Measurements from ENCODE around the gene RNF103. TPM values are rescaled to one million over a fixed set of nuclear protein-coding genes. Genes with fewer than 3 reads are reported as not detected.

The RNF103 gene
- total and polyA plus RNA-seq, 2 of the 8 experiments (the other 6 are each of a cell fraction or from before 2014, with no cell fraction given), result 3.3 to 7.4 TPM

DNA sequence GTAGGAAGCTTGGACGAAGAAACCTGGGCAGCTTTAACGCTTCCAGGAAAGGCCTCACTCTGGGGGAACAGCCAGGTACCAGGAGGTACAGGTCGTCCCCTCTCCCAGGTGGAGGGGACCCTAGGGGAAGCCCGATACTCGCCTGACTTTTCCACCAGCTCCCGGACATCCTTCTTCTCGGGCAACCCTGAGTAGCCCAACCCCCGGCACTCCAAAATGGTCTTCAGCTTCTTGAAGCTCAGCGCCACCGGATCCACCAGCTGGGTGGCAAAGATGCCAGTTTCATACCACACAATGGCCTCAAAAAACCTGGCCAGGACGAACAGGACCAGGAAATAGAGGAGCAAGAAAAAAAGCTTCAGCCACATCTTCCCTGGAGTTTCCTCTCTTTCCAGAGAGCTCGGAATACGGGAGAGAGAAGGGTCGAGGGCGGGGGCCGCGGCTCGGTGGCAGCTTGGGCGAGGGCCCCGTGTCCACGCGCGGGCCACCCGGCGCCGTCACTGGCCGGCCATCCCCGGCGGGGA, 1.1 kb downstream of the RNF103 start (continued):
- TF ChIP-seq ASH2L (IDR thresholded peaks at IDR 0.05; ENCODE audit: low read length), result no peak
- TF ChIP-seq, protein P1, sequence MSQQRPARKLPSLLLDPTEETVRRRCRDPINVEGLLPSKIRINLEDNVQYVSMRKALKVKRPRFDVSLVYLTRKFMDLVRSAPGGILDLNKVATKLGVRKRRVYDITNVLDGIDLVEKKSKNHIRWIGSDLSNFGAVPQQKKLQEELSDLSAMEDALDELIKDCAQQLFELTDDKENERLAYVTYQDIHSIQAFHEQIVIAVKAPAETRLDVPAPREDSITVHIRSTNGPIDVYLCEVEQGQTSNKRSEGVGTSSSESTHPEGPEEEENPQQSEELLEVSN (IDR thresholded peaks at IDR 0.05), result no peak
- TF ChIP-seq GABPA (IDR thresholded peaks at IDR 0.05; ENCODE audit: borderline replicate concordance, insufficient read depth, low read length), result no peak
- TF ChIP-seq RXRA (IDR thresholded peaks at IDR 0.05; ENCODE audit: insufficient read depth, low read depth, low read length), result no peak
- TF ChIP-seq JUN (IDR thresholded peaks at IDR 0.05; ENCODE audit: low read depth, low read length), result no peak
- no peak for TF ChIP-seq BACH1 (IDR thresholded peaks at IDR 0.05; ENCODE audit: low read length)
- TF ChIP-seq SP2 (IDR thresholded peaks at IDR 0.05; ENCODE audit: low read length), result no peak
- TF ChIP-seq KDM5A (IDR thresholded peaks at IDR 0.05; ENCODE audit: low read length), result no peak
- TF ChIP-seq EZH2 (IDR thresholded peaks at IDR 0.05; ENCODE audit: low read depth, low read length, severe bottlenecking), result no peak
- TF ChIP-seq, protein P2, sequence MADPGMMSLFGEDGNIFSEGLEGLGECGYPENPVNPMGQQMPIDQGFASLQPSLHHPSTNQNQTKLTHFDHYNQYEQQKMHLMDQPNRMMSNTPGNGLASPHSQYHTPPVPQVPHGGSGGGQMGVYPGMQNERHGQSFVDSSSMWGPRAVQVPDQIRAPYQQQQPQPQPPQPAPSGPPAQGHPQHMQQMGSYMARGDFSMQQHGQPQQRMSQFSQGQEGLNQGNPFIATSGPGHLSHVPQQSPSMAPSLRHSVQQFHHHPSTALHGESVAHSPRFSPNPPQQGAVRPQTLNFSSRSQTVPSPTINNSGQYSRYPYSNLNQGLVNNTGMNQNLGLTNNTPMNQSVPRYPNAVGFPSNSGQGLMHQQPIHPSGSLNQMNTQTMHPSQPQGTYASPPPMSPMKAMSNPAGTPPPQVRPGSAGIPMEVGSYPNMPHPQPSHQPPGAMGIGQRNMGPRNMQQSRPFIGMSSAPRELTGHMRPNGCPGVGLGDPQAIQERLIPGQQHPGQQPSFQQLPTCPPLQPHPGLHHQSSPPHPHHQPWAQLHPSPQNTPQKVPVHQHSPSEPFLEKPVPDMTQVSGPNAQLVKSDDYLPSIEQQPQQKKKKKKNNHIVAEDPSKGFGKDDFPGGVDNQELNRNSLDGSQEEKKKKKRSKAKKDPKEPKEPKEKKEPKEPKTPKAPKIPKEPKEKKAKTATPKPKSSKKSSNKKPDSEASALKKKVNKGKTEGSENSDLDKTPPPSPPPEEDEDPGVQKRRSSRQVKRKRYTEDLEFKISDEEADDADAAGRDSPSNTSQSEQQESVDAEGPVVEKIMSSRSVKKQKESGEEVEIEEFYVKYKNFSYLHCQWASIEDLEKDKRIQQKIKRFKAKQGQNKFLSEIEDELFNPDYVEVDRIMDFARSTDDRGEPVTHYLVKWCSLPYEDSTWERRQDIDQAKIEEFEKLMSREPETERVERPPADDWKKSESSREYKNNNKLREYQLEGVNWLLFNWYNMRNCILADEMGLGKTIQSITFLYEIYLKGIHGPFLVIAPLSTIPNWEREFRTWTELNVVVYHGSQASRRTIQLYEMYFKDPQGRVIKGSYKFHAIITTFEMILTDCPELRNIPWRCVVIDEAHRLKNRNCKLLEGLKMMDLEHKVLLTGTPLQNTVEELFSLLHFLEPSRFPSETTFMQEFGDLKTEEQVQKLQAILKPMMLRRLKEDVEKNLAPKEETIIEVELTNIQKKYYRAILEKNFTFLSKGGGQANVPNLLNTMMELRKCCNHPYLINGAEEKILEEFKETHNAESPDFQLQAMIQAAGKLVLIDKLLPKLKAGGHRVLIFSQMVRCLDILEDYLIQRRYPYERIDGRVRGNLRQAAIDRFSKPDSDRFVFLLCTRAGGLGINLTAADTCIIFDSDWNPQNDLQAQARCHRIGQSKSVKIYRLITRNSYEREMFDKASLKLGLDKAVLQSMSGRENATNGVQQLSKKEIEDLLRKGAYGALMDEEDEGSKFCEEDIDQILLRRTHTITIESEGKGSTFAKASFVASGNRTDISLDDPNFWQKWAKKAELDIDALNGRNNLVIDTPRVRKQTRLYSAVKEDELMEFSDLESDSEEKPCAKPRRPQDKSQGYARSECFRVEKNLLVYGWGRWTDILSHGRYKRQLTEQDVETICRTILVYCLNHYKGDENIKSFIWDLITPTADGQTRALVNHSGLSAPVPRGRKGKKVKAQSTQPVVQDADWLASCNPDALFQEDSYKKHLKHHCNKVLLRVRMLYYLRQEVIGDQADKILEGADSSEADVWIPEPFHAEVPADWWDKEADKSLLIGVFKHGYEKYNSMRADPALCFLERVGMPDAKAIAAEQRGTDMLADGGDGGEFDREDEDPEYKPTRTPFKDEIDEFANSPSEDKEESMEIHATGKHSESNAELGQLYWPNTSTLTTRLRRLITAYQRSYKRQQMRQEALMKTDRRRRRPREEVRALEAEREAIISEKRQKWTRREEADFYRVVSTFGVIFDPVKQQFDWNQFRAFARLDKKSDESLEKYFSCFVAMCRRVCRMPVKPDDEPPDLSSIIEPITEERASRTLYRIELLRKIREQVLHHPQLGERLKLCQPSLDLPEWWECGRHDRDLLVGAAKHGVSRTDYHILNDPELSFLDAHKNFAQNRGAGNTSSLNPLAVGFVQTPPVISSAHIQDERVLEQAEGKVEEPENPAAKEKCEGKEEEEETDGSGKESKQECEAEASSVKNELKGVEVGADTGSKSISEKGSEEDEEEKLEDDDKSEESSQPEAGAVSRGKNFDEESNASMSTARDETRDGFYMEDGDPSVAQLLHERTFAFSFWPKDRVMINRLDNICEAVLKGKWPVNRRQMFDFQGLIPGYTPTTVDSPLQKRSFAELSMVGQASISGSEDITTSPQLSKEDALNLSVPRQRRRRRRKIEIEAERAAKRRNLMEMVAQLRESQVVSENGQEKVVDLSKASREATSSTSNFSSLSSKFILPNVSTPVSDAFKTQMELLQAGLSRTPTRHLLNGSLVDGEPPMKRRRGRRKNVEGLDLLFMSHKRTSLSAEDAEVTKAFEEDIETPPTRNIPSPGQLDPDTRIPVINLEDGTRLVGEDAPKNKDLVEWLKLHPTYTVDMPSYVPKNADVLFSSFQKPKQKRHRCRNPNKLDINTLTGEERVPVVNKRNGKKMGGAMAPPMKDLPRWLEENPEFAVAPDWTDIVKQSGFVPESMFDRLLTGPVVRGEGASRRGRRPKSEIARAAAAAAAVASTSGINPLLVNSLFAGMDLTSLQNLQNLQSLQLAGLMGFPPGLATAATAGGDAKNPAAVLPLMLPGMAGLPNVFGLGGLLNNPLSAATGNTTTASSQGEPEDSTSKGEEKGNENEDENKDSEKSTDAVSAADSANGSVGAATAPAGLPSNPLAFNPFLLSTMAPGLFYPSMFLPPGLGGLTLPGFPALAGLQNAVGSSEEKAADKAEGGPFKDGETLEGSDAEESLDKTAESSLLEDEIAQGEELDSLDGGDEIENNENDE (IDR thresholded peaks at IDR 0.05; ENCODE audit: insufficient replicate concordance, low read length), result no peak
- TF ChIP-seq ZNF274 (IDR thresholded peaks at IDR 0.05; ENCODE audit: borderline replicate concordance, extremely low read depth, low read length), result no peak

Measured in H1 (cell line).